ENCODE results near the gene FNTB. TPM values are rescaled to one million over a fixed set of nuclear protein-coding genes. Genes with fewer than 3 reads are reported as not detected.

Gene FNTB
- total RNA-seq, 1 donor from 2014 or later = 18.0 TPM

DNA sequence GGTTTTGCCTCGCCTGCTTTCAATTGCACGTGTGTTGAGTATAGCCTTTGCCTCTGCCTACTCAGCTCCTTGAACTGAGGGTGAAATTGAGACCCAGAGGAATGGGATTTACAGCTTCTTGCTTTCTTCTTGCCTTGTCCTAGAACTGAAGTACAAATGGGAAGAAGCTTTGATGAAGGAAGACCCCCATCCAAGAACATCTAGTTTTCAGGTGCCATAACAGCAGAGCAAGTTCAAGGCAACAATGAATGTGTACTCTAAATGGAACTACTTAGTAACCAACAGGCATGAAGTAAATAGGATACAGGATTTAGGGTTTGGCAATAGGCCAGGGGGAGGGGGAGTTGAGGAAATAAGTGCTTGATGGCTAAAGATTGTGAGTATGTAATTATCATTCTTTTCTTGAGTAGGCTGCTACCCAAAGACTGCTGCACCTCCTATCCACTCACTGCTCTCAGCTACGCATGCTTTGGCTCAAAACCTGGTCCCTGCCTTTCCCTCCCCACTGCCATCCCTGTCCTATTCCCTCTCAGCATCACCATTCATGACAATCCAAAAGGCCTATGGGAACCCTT, 46.3 kb upstream of the FNTB start:
- Histone ChIP-seq H3K4me3 (ENCODE audit: low read depth, low read length) (no peak overlapping the region), H3K36me3 (ENCODE audit: control insufficient read depth, insufficient read depth, low read length) (no peaks in the 10 kb centered on the region), H3K27me3 (ENCODE audit: control insufficient read depth, insufficient read depth, low read length) (no peaks in the 10 kb centered on the region)
- no peak for TF ChIP-seq CTCF (IDR thresholded peaks at IDR 0.05; ENCODE audit: insufficient read depth, low read length, poor library complexity, severe bottlenecking)
- no peak for DNase-seq (ENCODE audit: low read depth)

DNA sequence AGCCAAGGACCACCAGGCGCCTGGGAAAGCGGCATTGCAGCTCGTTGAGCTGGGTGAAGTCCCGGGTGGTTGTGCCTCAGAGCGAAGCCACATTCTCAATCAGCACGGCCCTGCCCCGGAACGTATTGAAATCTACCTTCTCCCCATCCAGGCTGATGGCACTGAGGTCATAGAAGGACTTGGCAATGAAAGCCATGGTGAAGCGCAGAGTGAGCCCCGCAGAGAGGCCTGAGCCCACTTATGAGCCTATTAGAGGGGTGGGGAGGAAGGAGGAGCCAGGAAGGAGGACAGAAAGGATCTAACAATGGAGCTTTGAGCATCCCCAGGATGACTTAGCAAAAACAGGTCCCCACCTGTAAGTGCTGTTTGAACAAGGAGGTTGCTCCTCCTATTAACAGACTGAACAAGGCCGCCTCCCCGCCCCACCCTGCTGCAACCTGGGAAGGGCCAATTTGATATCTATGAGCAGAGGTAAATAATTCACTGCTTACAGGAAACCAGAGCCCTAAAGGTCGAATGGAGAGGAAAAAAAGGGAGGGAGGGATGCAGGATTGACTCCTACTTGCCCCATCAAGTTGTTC, 44.1 kb upstream of the FNTB start, which contains the start of gene GPX2:
TSS of gene GPX2 (minus strand) at position 215 of the 581 bp plus-strand sequence. CDS start at position 196, 19 bp downstream.
- Histone ChIP-seq H3K27me3 (ENCODE audit: control insufficient read depth, insufficient read depth, low read length) (no peaks in the 10 kb centered on the region), H3K36me3 (ENCODE audit: control insufficient read depth, insufficient read depth, low read length) (no peaks in the 10 kb centered on the region), H3K4me3 (ENCODE audit: low read depth, low read length) (no peak within 1 kb of the TSS)
- no peak for DNase-seq (ENCODE audit: low read depth)
- no peak for TF ChIP-seq CTCF (IDR thresholded peaks at IDR 0.05; ENCODE audit: insufficient read depth, low read length, poor library complexity, severe bottlenecking)

DNA sequence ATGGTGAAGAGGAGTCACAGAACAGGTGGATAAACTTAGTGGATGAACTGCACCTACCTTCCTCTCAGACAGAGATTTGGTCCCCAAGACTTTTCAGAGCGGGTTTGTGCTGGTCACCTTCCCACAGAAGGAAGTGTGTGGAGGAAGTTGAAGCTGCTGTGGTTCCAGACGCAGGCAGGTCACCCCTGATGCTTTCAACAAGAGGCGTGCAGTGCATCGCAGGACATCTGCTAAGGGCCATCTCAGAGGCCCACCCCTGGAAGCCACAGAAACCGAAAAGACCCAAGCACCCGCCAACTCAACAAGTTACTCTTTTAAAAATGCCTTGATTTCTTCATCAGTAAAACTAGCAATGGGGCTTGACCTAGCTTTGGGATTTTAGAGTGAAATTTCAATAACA, 43.1 kb upstream of the FNTB start:
- no peaks in the 10 kb centered on the region for H3K36me3 ChIP-seq (ENCODE audit: control insufficient read depth, insufficient read depth, low read length)
- no peak overlapping the region for H3K4me3 ChIP-seq (ENCODE audit: low read depth, low read length)
- no peak for DNase-seq (ENCODE audit: low read depth)
- TF ChIP-seq CTCF (IDR thresholded peaks at IDR 0.05; ENCODE audit: insufficient read depth, low read length, poor library complexity, severe bottlenecking) = no peak
- no peaks in the 10 kb centered on the region for H3K27me3 ChIP-seq (ENCODE audit: control insufficient read depth, insufficient read depth, low read length)

GRCh38 chr14:64944041-64944440, 42.7 kb upstream of the FNTB start:
- Histone ChIP-seq H3K27me3 (ENCODE audit: control insufficient read depth, insufficient read depth, low read length) (no peaks in the 10 kb centered on the region), H3K4me3 (ENCODE audit: low read depth, low read length) (no peak overlapping the region), H3K36me3 (ENCODE audit: control insufficient read depth, insufficient read depth, low read length) (no peaks in the 10 kb centered on the region)
- DNase-seq (ENCODE audit: low read depth) = no peak
- no peak for TF ChIP-seq CTCF (IDR thresholded peaks at IDR 0.05; ENCODE audit: insufficient read depth, low read length, poor library complexity, severe bottlenecking)

DNA sequence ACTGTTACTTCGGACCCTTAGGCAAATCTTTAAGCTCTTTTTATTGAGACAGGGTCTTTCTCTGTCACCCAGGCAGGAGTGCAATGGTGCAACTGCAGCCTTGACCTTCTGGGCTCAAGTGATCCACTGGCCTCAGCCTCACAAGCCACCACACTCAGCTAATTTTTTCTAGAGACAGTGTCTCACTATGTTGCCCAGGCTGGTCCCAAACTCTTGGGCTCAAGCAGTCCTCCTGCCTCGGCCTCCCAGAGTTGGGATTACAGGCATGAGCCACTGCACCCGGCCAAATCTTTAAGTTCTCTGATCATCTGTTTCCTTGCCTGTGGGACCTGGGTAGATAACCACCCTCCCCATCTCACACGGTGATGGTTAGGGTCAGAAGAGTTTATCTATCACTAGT, 41.8 kb upstream of the FNTB start:
- no peak for DNase-seq (ENCODE audit: low read depth)
- no peaks in the 10 kb centered on the region for H3K27me3 ChIP-seq (ENCODE audit: control insufficient read depth, insufficient read depth, low read length)
- H3K36me3 ChIP-seq (ENCODE audit: control insufficient read depth, insufficient read depth, low read length) = no peaks in the 10 kb centered on the region
- H3K4me3 ChIP-seq (ENCODE audit: low read depth, low read length) = no peak overlapping the region
- no peak for TF ChIP-seq CTCF (IDR thresholded peaks at IDR 0.05; ENCODE audit: insufficient read depth, low read length, poor library complexity, severe bottlenecking)

Data from kidney epithelial cell (primary cell).